NCI-H128 (cell line): Measurements from ENCODE around the gene CPEB4.

Experiments used
- DNase-seq: peaks from one replicate; lab custom pipeline; 2025; ENCODE audit not compliant: unreplicated experiment; lab: John Stamatoyannopoulos, UW

CPEB4 gene

DNA sequence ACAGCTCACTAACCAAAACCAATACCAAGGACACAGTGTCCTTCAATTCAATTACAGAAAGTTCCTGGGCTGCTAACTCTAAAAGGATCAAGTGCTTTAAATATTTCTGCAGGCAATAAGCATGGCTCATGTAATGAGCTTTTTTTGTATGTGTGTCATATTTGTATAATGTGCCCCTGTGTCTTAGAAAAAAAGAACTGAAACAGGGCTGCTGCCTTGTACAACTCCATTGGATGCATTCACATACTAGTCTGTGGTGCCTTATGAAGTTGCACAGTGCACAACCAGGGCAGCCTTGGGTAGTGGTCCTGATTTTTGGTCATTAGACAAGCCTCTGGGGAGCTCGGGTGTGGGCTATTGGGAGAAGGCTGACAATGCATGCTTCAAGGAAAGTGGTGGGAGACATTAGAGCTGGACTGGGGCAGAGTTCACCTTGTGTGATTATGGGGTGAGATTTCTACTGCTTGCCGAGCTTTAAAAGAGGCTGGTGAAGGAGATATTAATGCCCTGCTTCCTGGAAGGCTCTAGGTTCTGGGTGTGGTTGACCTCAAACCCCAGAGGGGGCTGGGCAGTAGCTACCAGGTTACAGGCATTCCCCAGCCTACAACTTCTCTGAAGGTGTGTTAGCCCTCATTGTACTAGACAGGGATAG is 3.6 kb upstream of the CPEB4 start:
- no peak for DNase-seq

DNA sequence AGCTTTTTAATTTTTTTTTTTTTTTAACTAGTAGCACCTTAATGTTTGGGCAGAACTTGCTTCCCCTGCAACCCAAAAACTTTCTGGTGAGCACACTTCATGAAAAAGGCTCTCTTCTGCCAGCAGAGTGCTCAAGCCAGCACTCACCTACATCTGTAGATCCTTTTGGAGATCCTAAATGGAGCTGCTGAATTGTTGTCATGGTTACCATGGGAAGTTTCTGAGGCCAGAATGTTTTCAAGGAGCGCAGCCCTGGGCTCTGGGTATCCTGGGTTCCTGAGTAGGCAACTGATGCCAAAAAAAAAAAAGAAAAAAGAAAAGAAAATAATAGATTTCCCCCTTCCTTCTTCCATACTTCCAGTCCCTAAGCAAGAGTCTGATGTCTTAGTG is 3.1 kb upstream of the CPEB4 start:
- no peak for DNase-seq

DNA sequence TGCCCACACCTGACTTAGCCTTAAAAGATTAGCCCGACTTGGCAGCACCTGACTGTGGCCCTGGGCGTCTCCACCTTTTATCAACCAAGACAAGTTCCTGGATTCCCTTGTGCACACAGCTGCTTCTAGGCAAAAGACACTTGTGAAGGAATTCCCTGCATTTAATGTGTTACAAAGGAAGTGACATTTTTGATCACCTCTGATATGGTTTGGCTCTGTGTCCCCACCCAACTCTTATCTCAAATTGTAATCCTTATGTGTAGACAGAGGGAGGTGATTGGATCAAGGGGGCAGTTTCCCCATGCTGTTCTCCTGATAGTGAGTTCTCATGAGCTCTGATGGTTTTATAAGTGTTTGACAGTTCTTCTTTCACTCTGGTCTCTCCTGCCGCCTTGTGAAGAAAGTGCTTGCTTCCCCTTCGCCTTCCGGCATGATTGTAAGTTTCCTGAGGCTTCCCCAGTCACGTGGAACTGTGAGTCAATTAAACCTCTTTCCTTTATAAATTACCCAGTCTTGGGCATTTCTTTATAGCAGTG is 2.6 kb upstream of the CPEB4 start:
- DNase-seq = no peak

DNA sequence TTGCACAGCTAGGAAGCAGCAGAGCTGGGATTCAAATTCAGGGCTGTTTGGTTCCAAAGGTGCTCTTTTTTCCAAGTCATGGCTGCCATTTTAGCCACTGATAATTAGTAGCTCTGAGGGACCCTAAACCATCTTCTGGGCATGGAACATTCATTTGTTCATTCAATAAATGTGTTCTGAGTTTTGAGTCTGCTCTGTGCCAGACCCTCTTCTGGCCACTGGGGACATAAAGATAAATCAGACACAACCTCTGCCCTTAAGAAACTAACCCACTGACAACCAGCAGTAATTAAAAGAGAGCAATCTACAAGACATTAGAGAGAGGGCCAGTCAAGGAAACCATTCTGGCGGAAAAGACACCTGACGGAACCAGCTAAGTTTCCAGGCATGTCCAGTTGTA is 2.0 kb upstream of the CPEB4 start:
- no peak for DNase-seq

DNA sequence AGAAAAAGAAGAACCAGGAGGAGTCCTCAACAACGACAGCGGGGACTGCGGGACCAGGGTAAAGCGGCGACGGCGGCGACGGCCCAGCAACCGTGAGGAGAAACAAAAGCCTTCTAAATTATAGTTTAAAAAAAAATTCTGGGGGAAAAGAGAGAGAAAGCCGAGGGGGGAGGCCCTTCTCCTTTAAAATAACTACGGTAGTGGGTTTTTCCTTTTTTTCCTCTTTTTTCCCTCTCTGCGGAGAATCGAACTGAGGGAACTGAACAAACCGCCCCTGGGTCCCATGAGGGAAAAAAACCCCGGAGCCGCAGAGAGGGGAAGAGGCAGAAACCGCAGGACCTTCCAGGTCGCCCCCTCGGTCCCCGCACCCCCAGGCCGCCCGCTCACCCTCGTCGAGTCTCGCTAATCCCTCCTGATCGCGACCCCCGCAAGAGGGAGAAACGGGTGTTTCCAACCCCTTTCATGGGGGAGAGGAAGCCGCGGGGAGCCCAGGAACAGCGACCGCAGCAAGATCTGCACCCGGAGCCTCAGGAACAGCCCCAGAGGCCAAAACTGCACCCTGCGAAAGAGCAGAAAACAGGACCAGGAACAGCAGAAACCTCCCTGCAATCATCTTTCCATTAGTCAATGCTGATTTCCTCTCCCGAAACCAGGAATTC is 453 bp downstream of the CPEB4 start:
- no peak for DNase-seq

- no peak for DNase-seq
Observed at GRCh38 chr5:173890195-173890991, 2.2 kb downstream of the CPEB4 start.

DNA sequence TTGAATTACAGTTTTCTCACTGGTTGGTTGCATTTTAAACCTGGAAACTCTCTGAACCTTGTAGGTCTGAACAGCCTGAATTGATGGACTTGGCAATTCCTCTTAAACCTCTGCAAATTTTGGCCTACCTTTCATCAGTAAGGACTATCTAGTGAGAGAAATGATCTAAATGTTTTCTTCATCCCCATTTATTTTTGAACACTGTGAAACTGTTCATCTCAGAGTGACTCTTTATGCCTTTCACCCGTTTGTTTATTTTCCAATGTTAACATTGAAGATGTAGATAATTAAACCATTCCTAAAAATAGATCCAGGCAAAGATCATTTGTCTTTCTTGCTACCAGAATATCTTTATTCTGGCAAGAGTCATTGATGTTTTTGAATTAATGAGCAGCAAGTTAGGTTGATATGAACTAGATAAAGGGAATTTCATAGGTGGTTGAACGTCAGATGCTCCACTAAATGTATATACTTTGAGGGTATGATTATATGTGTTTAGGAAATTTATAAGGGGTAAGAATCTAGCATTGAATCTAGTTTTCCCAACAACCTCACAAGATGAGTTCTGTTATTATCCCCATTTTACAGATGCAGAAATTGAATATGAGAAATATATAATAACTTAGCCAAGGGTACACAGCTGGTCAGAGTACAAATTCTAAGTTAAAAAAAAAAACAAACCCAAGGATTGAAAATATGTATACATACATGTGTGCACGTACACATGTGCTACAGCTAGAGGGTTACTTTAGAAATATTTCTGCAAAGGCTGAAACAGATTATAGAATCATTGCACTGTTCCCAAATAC is 3.4 kb downstream of the CPEB4 start:
- no peak for DNase-seq

DNA sequence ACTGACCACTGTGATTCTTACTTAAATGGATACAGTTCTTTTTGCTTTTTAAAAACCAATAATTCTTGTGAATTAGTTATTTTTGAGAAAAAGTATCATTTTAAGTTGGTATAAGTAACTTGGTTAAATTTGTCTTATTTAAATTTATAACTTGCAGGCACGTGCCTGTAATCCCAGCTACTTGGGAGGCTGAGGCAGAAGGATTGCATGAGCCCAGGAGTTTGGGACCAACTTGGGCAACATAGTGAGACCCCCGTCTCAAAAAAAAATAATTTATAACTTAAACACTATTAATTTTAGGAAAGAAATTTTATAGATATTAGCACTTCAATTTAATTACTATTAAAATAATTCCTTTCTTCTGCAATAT is 5.0 kb downstream of the CPEB4 start:
- DNase-seq = no peak

GRCh38 chr5:173895401-173896165 is 7.4 kb downstream of the CPEB4 start:
- DNase-seq = no peak

DNA sequence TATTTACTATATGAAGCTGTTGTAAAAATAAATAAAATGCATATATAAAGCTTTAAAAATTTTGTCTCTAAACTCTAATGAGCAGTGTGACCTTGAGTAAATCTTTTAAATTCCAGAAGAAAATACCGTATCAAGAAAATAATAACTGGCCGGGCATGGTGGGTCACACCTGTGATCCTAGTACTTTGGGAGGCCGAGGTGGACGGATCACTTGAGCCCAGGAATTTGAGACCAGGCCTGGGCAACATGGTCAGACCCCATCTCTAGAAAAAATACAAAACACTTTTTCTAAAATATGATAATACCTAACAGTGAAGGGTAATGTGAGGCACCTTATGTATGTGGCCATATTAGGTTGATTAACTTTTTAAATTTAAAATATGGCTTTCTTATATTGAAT is 8.5 kb downstream of the CPEB4 start:
- no peak for DNase-seq

GRCh38 chr5:173901705-173902104 is 13.6 kb downstream of the CPEB4 start:
- DNase-seq = no peak

DNA sequence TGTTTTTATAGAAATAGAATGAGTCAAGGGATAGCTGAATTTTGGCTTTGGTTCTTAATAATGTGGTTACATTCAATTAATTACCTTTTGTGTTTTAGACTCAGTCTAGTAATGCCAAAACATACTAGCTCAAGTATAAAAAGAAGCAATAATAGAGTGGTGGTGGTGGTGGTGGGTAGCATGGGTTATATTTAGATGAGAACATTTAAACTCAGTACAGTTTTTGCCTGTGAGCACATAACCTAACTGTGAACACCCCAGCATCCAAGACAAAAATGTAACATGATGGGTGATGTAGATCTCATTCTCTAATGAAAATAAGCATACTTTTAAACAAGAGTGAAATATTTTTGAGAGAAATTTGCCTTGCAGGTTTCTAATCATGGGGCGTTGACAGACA is 14.2 kb downstream of the CPEB4 start:
- no peak for DNase-seq

GRCh38 chr5:173902743-173903142 is 14.6 kb downstream of the CPEB4 start:
- DNase-seq = no peak

DNA sequence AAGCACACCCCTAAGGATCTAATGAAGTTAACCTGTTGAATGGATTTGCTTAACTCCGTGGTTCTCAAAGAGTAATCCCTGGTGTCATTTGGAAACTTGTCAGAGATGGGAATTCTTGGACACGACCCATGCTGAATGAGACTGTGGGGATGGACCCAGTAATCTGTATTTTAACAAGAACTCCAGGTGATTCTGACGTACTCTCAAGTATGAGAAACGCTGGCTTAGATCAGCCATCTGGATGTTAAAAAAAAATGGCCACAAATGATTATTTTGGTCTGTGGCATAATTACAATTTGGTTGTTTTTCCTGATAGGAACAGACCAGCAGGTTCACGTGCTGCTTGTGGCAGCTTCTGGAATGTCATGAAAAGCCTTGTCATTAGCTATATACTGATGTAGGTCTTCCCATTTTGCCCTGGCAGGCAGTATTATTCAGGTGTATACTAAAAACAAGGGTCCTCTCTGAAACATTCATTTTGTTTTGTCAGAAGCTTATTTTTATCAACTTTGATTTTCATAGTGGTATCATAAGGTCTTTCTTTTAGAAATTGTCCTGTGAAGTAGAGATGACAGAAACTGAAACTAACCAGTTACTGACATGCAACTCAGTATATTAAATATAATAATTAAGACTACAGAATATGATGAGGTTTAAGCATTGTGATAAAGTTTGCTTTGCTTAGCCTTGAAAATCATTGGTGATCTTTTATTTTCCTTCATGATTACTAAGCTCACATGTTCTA is 15.4 kb downstream of the CPEB4 start:
- DNase-seq = no peak

GRCh38 chr5:173904151-173904550 is 16.0 kb downstream of the CPEB4 start:
- DNase-seq = no peak

DNA sequence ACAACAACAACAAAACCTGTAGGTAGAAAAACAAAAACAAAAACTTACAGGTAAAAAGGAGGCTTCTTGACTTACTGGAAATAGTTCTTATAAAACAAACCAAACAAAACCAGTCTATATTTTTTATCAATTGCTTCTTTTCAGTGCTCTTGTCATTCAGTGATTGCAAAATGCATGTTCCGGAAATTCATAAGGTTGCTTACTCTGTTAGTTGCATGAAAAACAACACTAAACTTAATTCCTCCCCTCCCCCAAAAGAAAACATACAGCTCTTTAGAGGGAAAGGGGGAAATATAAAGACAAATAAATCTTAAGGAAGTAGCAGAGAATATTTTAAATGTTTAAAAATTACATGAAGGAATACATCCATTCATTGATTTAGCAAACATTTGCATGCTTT is 19.1 kb downstream of the CPEB4 start:
- no peak for DNase-seq

DNA sequence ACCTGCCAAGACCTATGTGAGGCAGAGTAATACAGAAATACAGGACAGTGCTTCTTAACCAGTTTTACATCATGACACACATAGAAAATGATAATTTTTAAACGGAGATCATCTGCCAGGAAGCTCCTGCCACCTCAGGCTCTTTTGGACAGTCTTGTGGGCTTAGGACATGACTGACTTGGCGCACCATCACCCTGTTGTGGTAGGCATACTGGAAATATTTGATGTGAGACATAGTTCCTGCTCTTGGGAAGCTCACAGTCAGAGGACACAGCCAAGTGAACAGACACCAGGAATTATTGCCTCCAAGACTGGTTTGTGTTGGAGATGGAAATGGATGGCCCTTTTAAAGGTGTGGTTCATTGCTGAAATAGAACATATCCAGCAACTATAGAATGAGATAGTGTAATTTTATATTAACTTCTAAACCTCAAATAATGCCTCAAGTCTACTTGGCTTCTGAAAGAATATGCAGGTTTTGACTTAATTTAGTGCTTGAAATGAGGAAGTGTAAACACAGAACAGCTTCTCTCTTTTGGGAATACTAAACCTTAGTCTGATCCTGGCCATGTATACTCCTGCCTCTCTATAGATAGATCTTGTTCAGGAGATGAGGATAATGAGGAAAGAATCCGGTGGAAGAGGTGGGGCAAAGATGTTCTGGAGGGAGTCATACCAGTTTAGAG is 19.7 kb downstream of the CPEB4 start:
- DNase-seq = no peak

- no peak for DNase-seq
Observed at GRCh38 chr5:173909199-173909598, 21.1 kb downstream of the CPEB4 start.

- DNase-seq = no peak
Observed at GRCh38 chr5:173910215-173910614, 22.1 kb downstream of the CPEB4 start.
